H1 (cell line): ENCODE measurements around the gene FAM3B. TPM values are rescaled to one million over a fixed set of nuclear protein-coding genes. Genes with fewer than 3 reads are reported as not detected.
A peak's percentile ranks its signal among the peaks of the same experiment; 100 is the strongest.

ENCODE experiments used
- CTCF ChIA-PET: fragments of 300-600 bp; sonication (Branson Sonifier 250); formaldehyde crosslinking; loops from one replicate; lab custom pipeline; 2021; ENCODE audit not compliant: partially characterized antibody; lab: Charles Lee
- POLR2A ChIA-PET: fragments of 300-600 bp; sonication (Branson Sonifier 250); formaldehyde crosslinking; loops from one replicate; lab custom pipeline; 2021; ENCODE audit warnings: inconsistent platforms; ENCODE audit not compliant: partially characterized antibody; lab: Charles Lee
- DNase-seq, 2 experiments: peaks; one replicate each; pipeline versions ENCODE4 v3.0.0 to v3.0.0-alpha.2; 2010 to 2022; ENCODE audit warnings: low spot score in 2 of 2, low read depth in 1 of 2, mixed read lengths in 1 of 2
- FAIRE-seq: peaks from 2 replicates; lab custom pipeline; 2011; peaks lifted over from hg19 to GRCh38; lab: Jason Lieb, UNC
- H2AFZ ChIP-seq: 2 replicates; pipeline ENCODE4 v1.8.1; 2012; ENCODE audit warnings: low read length, inconsistent platforms
- H2AK5ac ChIP-seq: 2 replicates; pipeline ENCODE4 v1.6.1; 2013; ENCODE audit warnings: low read depth, low read length
- H2BK120ac ChIP-seq: replicated peaks from 2 replicates; pipeline ENCODE3; 2013; ENCODE audit warnings: low read depth, low read length, inconsistent platforms
- H2BK12ac ChIP-seq: 2 replicates; pipeline ENCODE4 v1.6.1; 2013; ENCODE audit warnings: low read depth, low read length
- H2BK15ac ChIP-seq: 2 replicates; pipeline ENCODE4 v1.6.1; 2013; ENCODE audit warnings: low read length
- H2BK20ac ChIP-seq: 2 replicates; pipeline ENCODE4 v1.6.1; 2013; ENCODE audit warnings: low read length
- H2BK5ac ChIP-seq: 2 replicates; pipeline ENCODE4 v1.6.1; 2013; ENCODE audit warnings: low read depth, low read length
- H3K14ac ChIP-seq: 2 replicates; pipeline ENCODE4 v1.6.1; 2013; ENCODE audit warnings: inconsistent platforms; ENCODE audit not compliant: insufficient read length
- H3K18ac ChIP-seq: 2 replicates; pipeline ENCODE4 v1.6.1; 2013; ENCODE audit warnings: low read length; ENCODE audit errors: extremely low read depth
- H3K23ac ChIP-seq: 2 replicates; pipeline ENCODE4 v1.6.1; 2013; ENCODE audit warnings: inconsistent platforms; ENCODE audit not compliant: insufficient read length
- H3K23me2 ChIP-seq: 2 replicates; pipeline ENCODE4 v1.6.1; 2013; ENCODE audit warnings: low read depth, low read length
- H3K27ac ChIP-seq: 2 replicates; pipeline ENCODE4 v1.6.1; 2011; ENCODE audit warnings: low read depth, low read length, inconsistent platforms
- H3K27me3 ChIP-seq, 4 experiments: replicated peaks in 1 of 4; 1 replicate in 1 of 4; 2 replicates in 3 of 4; pipeline versions ENCODE4 v1.6.1 to v1.8.1; 2011 to 2013; ENCODE audit warnings: low read length in 3 of 4, mild to moderate bottlenecking in 3 of 4, inconsistent platforms in 2 of 4, mixed read lengths in 2 of 4, moderate library complexity in 1 of 4; ENCODE audit not compliant: control insufficient read depth in 3 of 4, insufficient read depth in 3 of 4; ENCODE audit errors: extremely low read depth in 1 of 4
- H3K36me3 ChIP-seq, 4 experiments: 2 replicates each; pipeline versions ENCODE4 v1.6.1 to v1.8.1; 2011 to 2013; ENCODE audit warnings: mild to moderate bottlenecking in 4 of 4, low read length in 3 of 4, moderate library complexity in 2 of 4, control low read depth in 1 of 4, inconsistent platforms in 1 of 4; ENCODE audit not compliant: insufficient read depth in 4 of 4, control insufficient read depth in 2 of 4
- H3K4ac ChIP-seq: replicated peaks from 2 replicates; pipeline ENCODE3; 2013; ENCODE audit warnings: low read length, low read depth, mixed read lengths, inconsistent platforms; ENCODE audit not compliant: insufficient read length
- H3K4me1 ChIP-seq, 4 experiments: replicated peaks in 1 of 4; 1 replicate in 1 of 4; 2 replicates in 3 of 4; pipeline versions ENCODE4 v1.6.1 to v1.8.1; 2011 to 2013; ENCODE audit warnings: low read length in 3 of 4, inconsistent platforms in 2 of 4, mixed read lengths in 1 of 4; ENCODE audit not compliant: insufficient read depth in 4 of 4, control insufficient read depth in 3 of 4
- H3K4me2 ChIP-seq, 2 experiments: 2 replicates each; pipeline versions ENCODE4 v1.6.1 to v1.8.1; 2011 to 2013; ENCODE audit warnings: low read depth in 2 of 2, low read length in 2 of 2, control low read depth in 1 of 2, inconsistent platforms in 1 of 2, mild to moderate bottlenecking in 1 of 2; ENCODE audit not compliant: insufficient read depth in 1 of 2
- H3K4me3 ChIP-seq, 4 experiments: fragments of 200-600, 300-600 bp in 1 of 4; sonication (generic), shearing (Covaris generic), sonication (Bioruptor Twin) in 1 of 4; 2 replicates each; pipeline versions ENCODE4 v1.5.1 to v1.8.1; 2011 to 2016; ENCODE audit warnings: low read length in 4 of 4, low read depth in 3 of 4, control low read depth in 2 of 4, inconsistent platforms in 2 of 4, mild to moderate bottlenecking in 2 of 4, mixed read lengths in 1 of 4, moderate library complexity in 1 of 4; ENCODE audit not compliant: insufficient read depth in 2 of 4; ENCODE audit errors: extremely low read depth in 1 of 4
- H3K56ac ChIP-seq: replicated peaks from 2 replicates; pipeline ENCODE3; 2013; ENCODE audit warnings: low read depth, mild to moderate bottlenecking, mixed read lengths, low read length, inconsistent platforms; ENCODE audit not compliant: insufficient read length
- H3K79me1 ChIP-seq: 2 replicates; pipeline ENCODE4 v1.6.1; 2013; ENCODE audit warnings: low read depth, low read length, control low read depth
- H3K79me2 ChIP-seq, 2 experiments: 2 replicates each; pipeline versions ENCODE4 v1.6.1 to v1.8.1; 2012 to 2013; ENCODE audit warnings: low read length in 2 of 2, mild to moderate bottlenecking in 2 of 2, inconsistent platforms in 1 of 2; ENCODE audit not compliant: insufficient read depth in 2 of 2, control insufficient read depth in 1 of 2
- H3K9ac ChIP-seq, 4 experiments: replicated peaks in 1 of 4; 1 replicate in 1 of 4; 2 replicates in 3 of 4; pipeline versions ENCODE4 v1.6.1 to v1.8.1; 2011 to 2013; ENCODE audit warnings: low read depth in 3 of 4, low read length in 3 of 4, control low read depth in 2 of 4, mild to moderate bottlenecking in 2 of 4, moderate library complexity in 2 of 4, inconsistent platforms in 1 of 4; ENCODE audit errors: extremely low read depth in 1 of 4
- H3K9me3 ChIP-seq, 2 experiments: 2 replicates each; pipeline versions ENCODE4 v1.6.1 to v1.8.1; 2012 to 2013; ENCODE audit warnings: mild to moderate bottlenecking in 2 of 2, moderate library complexity in 2 of 2, control low read depth in 1 of 2, inconsistent platforms in 1 of 2, low read depth in 1 of 2, low read length in 1 of 2, mixed read lengths in 1 of 2; ENCODE audit not compliant: insufficient read depth in 2 of 2
- H4K20me1 ChIP-seq, 2 experiments: replicated peaks in 1 of 2; 2 replicates each; pipeline versions ENCODE3 to v1.8.1; 2011 to 2013; ENCODE audit warnings: inconsistent platforms in 2 of 2, low read length in 2 of 2, mild to moderate bottlenecking in 1 of 2; ENCODE audit not compliant: insufficient read depth in 2 of 2, control insufficient read depth in 1 of 2
- H4K5ac ChIP-seq: 2 replicates; pipeline ENCODE4 v1.6.1; 2013; ENCODE audit warnings: low read length, low read depth, mixed read lengths, inconsistent platforms; ENCODE audit not compliant: insufficient read length
- H4K8ac ChIP-seq: 2 replicates; pipeline ENCODE4 v1.8.0; 2013; ENCODE audit warnings: mild to moderate bottlenecking, moderate library complexity, low read length, inconsistent platforms; ENCODE audit not compliant: insufficient read depth; ENCODE audit errors: extremely low read depth
- H4K91ac ChIP-seq: replicated peaks from 2 replicates; pipeline ENCODE3; 2013; ENCODE audit warnings: low read length, mixed read lengths, inconsistent platforms; ENCODE audit not compliant: insufficient read length
- RXRA ChIP-seq: IDR thresholded peaks from 2 replicates; pipeline ENCODE4 v1.6.1; 2011; ENCODE audit warnings: low read depth, mild to moderate bottlenecking, low read length, moderate library complexity; ENCODE audit not compliant: insufficient read depth
- SIN3A ChIP-seq, 2 experiments: IDR thresholded peaks in 1 of 2; conservative IDR thresholded peaks in 1 of 2; 2 replicates each; pipeline ENCODE4 v1.6.1; 2011 to 2012; ENCODE audit warnings: low read length in 2 of 2, improper control_type of control experiment in 1 of 2, low read depth in 1 of 2, mild to moderate bottlenecking in 1 of 2
- WGBS, 2 experiments: shearing (Covaris generic) in 1 of 2; methylation state at CpG; one replicate each; pipeline versions ENCODE4 v1.1.6 to v1.1.7; 2013 to 2015; ENCODE audit warnings: low lambda C conversion rate in 2 of 2, mixed read lengths in 2 of 2, inconsistent platforms in 1 of 2, low coverage in 1 of 2, missing lambda C conversion rate in 1 of 2; ENCODE audit not compliant: insufficient replicate concordance in 2 of 2, insufficient coverage in 1 of 2, insufficient read length in 1 of 2; ENCODE audit errors: extremely low coverage in 1 of 2, missing lambda C conversion rate in 1 of 2; 5-methylcytosine and 5-hydroxymethylcytosine counted together
- polyA plus RNA-seq, 7 experiments: library from polyadenylated mRNA; depleted of rRNA in 3 of 7; stranded (reverse) in 5 of 7; unstranded in 2 of 7; fragments of >200 nt in 5 of 7; fragments of 200-250 nt in 2 of 7; gene quantifications; 1 replicate in 5 of 7; 2 replicates in 1 of 7; 4 replicates in 1 of 7; pipeline versions ENCODE4 v1.2.1 to v1.2.3, GENCODE V29; 2011 to 2013; ENCODE audit warnings: missing spikeins in 2 of 7, mixed read lengths in 2 of 7
- total RNA-seq: library from RNA; stranded (reverse); fragmentation: NEBNext Ultra II Directional; extraction: Animal tissue kit (Norgen Biotek cat#: 25700); gene quantifications from 2 replicates; pipeline ENCODE4 v1.2.1, GENCODE V29; 2021

The FAM3B gene
- total and polyA plus RNA-seq, 2 of the 8 experiments (the other 6 are each of a cell fraction or from before 2014, with no cell fraction given), result 2.0 TPM

DNA sequence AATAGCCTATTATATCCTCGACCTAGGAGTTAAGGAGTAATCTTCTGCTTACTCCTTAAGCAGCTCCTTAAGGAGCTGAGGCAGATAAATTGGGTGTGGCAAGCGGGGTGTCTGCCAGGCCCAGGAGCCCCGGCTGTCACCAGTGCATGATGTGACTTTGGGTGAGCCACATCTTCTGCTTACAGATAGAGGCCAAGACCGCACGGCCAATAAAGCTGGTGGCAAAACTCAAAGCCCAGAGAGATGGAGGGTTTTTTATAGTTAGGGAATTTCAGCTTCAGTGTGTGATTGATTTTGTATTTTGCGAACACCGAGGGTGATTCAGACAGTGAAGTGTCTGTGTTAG lies 55.1 kb downstream of the FAM3B start:
- H2BK20ac ChIP-seq, result no peak overlapping the region
- no peak overlapping the region for H4K91ac ChIP-seq
- H3K14ac ChIP-seq, result no peak overlapping the region
- no peak overlapping the region for H2BK5ac ChIP-seq
- no peak overlapping the region for H3K4ac ChIP-seq
- no peaks in the 10 kb centered on the region for H3K9me3 ChIP-seq
- H3K4me2 ChIP-seq, result no peak overlapping the region; a peak in 1 of 4 replicates
- no peaks in the 10 kb centered on the region for H3K79me2 ChIP-seq
- H4K20me1 ChIP-seq, result no peaks in the 10 kb centered on the region
- ChIA-PET POLR2A (no interaction called here), CTCF (interaction anchor here (1.7 to 7.3 kb wide), 5 partner anchors 8 to 241 kb away, joined by 6 to 53 read pairs (median 13); partner anchors contain the start of gene MX2)
- H2AK5ac ChIP-seq, result no peak overlapping the region
- H3K23ac ChIP-seq, result no peak overlapping the region
- no peaks in the 10 kb centered on the region; the same call in 1 of the 2 replicates for H3K79me1 ChIP-seq
- H2BK120ac ChIP-seq, result no peak overlapping the region
- no peak overlapping the region for H4K8ac ChIP-seq
- no peaks in the 10 kb centered on the region; the same call in 1 of the 2 replicates for H3K23me2 ChIP-seq
- H2AFZ ChIP-seq, result no peak overlapping the region
- no peak overlapping the region for H3K27ac ChIP-seq
- no peak overlapping the region for H3K18ac ChIP-seq
- H3K56ac ChIP-seq, result no peak overlapping the region
- no peak overlapping the region for H3K4me3 ChIP-seq
- H3K9ac ChIP-seq, result no peak overlapping the region
- no peak overlapping the region for H2BK12ac ChIP-seq
- H2BK15ac ChIP-seq, result peak overlapping the region; percentile 61; the same call in 1 of the 2 replicates
- no peak for FAIRE-seq
- H3K36me3 ChIP-seq, result no peaks in the 10 kb centered on the region
- TF ChIP-seq RXRA, result no peak
- no peak for TF ChIP-seq SIN3A (conservative IDR thresholded peaks at IDR 0.05 in 1 of 2, IDR thresholded peaks at IDR 0.05 in 1 of 2; ENCODE audit: low read depth in 1 of 2, low read length in 2 of 2)
- TF ChIP-seq, all 59 proteins: peak for 0
- Histone ChIP-seq H3K27me3 (peaks cover 0 to 1% (median 0%) of the 10 kb centered on the region in 4 experiments; a peak in 1 of 7 replicates), H4K5ac (no peak overlapping the region), H3K4me1 (peaks cover 0 to 15% (median 3%) of the 10 kb centered on the region in 4 experiments; a peak in 5 of 7 replicates)
- WGBS, 2 experiments, result 90% methylated on average over 7 of the region's 7 CpGs; no CpG with 5 or more reads in 1 of the 2 experiments
- no peak for DNase-seq
